Neural progenitor cell (in vitro differentiated cells): ENCODE results near the gene BNIPL.

Source experiments
- CTCF ChIP-seq: fragments of 200-600 bp; sonication (generic); IDR thresholded peaks from 2 replicates; pipeline ENCODE4 v1.5.1; 2017; ENCODE audit warnings: antibody characterized with exemption, mild to moderate bottlenecking
- EZH2 ChIP-seq: fragments of 200-600 bp; sonication (generic); IDR thresholded peaks from 2 replicates; pipeline ENCODE4 v1.6.1; 2017; ENCODE audit warnings: antibody characterized with exemption, mild to moderate bottlenecking, moderate library complexity

GRCh38 chr1:151011154-151011850, 25.1 kb upstream of the BNIPL start:
- TF ChIP-seq CTCF: no peak
- no peak for TF ChIP-seq EZH2
